HepG2 (cell line): ENCODE data around the gene TUT7. TPM values are rescaled to one million over a fixed set of nuclear protein-coding genes. Genes with fewer than 3 reads are reported as not detected.

Source experiments
- ATAC-seq: fragments of 200-7000 bp; cut with Tn5 transposase; 3 replicates; pipeline ENCODE4 v1.9.1; 2020; ENCODE audit warnings: mild to moderate bottlenecking, moderate library complexity
- Bru-seq: library from RNA; stranded (reverse); fragments of 400-500 nt; gene quantifications from one replicate; lab custom pipeline; 2021; lab: Mats Ljungman, UMichigan
- BruChase-seq, 2 experiments: library from RNA; stranded (reverse); fragments of 400-500 nt; gene quantifications; one replicate each; lab custom pipeline; 2021; lab: Mats Ljungman, UMichigan
- BruUV-seq: library from RNA; stranded (reverse); fragments of 400-500 nt; replicated peaks from 2 replicates; lab custom pipeline; 2021; lab: Mats Ljungman, UMichigan
- CTCF ChIA-PET: fragments of 300-600 bp; formaldehyde crosslinking; extraction: SDS; loops from one replicate; lab custom pipeline; 2021; ENCODE audit warnings: low total read pairs, inconsistent platforms, low intra/inter-chr PET ratio; lab: Yijun Ruan, JAX
- POLR2A ChIA-PET: fragments of 350-600 bp; sonication (Branson Sonifier 250); formaldehyde crosslinking; loops from one replicate; lab custom pipeline; 2020; ENCODE audit warnings: antibody characterized with exemption, inconsistent platforms; lab: Yijun Ruan, JAX
- DNase-seq: peaks from one replicate; pipeline ENCODE4 v3.0.0-alpha.2; 2015; ENCODE audit warnings: low spot score
- FAIRE-seq: peaks from 3 replicates; lab custom pipeline; 2011; peaks lifted over from hg19 to GRCh38; lab: Jason Lieb, UNC
- H2AFZ ChIP-seq: one replicate; pipeline ENCODE4 v1.6.1; 2011; ENCODE audit warnings: low read length, inconsistent platforms
- H3K27ac ChIP-seq: fragments of 300-600 bp; 3 replicates; pipeline ENCODE4 v1.8.0; 2011; ENCODE audit warnings: mixed run types, mild to moderate bottlenecking, mixed read lengths, low read length, inconsistent platforms; ENCODE audit not compliant: insufficient read depth; ENCODE audit errors: extremely low read length
- H3K27me3 ChIP-seq, 2 experiments: fragments of 200-600 bp in 1 of 2; 2 replicates in 1 of 2; 3 replicates in 1 of 2; pipeline versions ENCODE4 v1.6.0 to v1.8.0; 2011; ENCODE audit warnings: low read length in 2 of 2, mild to moderate bottlenecking in 2 of 2, moderate library complexity in 2 of 2, inconsistent platforms in 1 of 2; ENCODE audit not compliant: insufficient read depth in 2 of 2, control insufficient read depth in 1 of 2
- H3K36me3 ChIP-seq, 2 experiments: fragments of 200-600 bp in 1 of 2; replicated peaks in 1 of 2; 2 replicates in 1 of 2; 3 replicates in 1 of 2; pipeline versions ENCODE4 v1.5.1 to v1.8.0; 2011; ENCODE audit warnings: low read length in 2 of 2, inconsistent platforms in 1 of 2; ENCODE audit not compliant: insufficient read depth in 2 of 2, control insufficient read depth in 1 of 2
- H3K4me1 ChIP-seq: 2 replicates; pipeline ENCODE4 v1.5.1; 2012; ENCODE audit warnings: low read length, inconsistent platforms; ENCODE audit not compliant: insufficient read depth
- H3K4me2 ChIP-seq: 2 replicates; pipeline ENCODE4 v1.6.0; 2011; ENCODE audit warnings: low read depth, low read length, inconsistent platforms
- H3K4me3 ChIP-seq, 3 experiments: fragments of 200-600 bp in 1 of 3; sonication (generic), shearing (Covaris generic) in 1 of 3; replicated peaks in 1 of 3; 2 replicates each; pipeline ENCODE4 v1.5.1; 2011 to 2016; ENCODE audit warnings: low read length in 3 of 3, inconsistent platforms in 2 of 3, low read depth in 2 of 3, mild to moderate bottlenecking in 2 of 3, control low read depth in 1 of 3, mixed read lengths in 1 of 3; ENCODE audit not compliant: insufficient read depth in 1 of 3
- H3K79me2 ChIP-seq: one replicate; pipeline ENCODE4 v1.6.1; 2011; ENCODE audit warnings: low read length, inconsistent platforms; ENCODE audit not compliant: insufficient read depth
- H3K9ac ChIP-seq: 2 replicates; pipeline ENCODE4 v1.6.0; 2011; ENCODE audit warnings: mild to moderate bottlenecking, low read depth, low read length, inconsistent platforms; ENCODE audit not compliant: insufficient read depth
- H3K9me3 ChIP-seq: 2 replicates; pipeline ENCODE4 v1.5.1; 2012; ENCODE audit warnings: mild to moderate bottlenecking, low read length
- H4K20me1 ChIP-seq: 2 replicates; pipeline ENCODE4 v1.6.0; 2011; ENCODE audit warnings: inconsistent platforms, mild to moderate bottlenecking, low read length, moderate library complexity; ENCODE audit not compliant: insufficient read depth
- DZIP1 ChIP-seq: sonication (generic); formaldehyde crosslinking; IDR thresholded peaks from 2 replicates; pipeline ENCODE4 v1.5.0; 2020; ENCODE audit warnings: mild to moderate bottlenecking, missing genetic modification reagents
- NFYC ChIP-seq: IDR thresholded peaks from 2 replicates; pipeline ENCODE4 v1.6.1; 2016; ENCODE audit warnings: missing genetic modification reagents, missing compliant biosample characterization
- ZBTB43 ChIP-seq: sonication (generic); formaldehyde crosslinking; conservative IDR thresholded peaks from 2 replicates; pipeline ENCODE4 v1.4.0; 2020; ENCODE audit warnings: missing genetic modification reagents
- ZHX2 ChIP-seq, 2 experiments: sonication (generic) in 1 of 2; formaldehyde crosslinking in 1 of 2; IDR thresholded peaks; 2 replicates each; pipeline versions ENCODE4 v1.6.1 to v1.9.0; 2014 to 2022; ENCODE audit warnings: antibody characterized with exemption in 1 of 2, borderline replicate concordance in 1 of 2, inconsistent platforms in 1 of 2, low read depth in 1 of 2, missing genetic modification reagents in 1 of 2
- ZNF792 ChIP-seq: IDR thresholded peaks from 2 replicates; pipeline ENCODE4 v1.6.1; 2016
- WGBS: methylation state at CpG from one replicate; pipeline ENCODE4 v1.1.6; 2017; ENCODE audit warnings: low lambda C conversion rate; 5-methylcytosine and 5-hydroxymethylcytosine counted together
- in situ Hi-C: cut with HindIII; loops from 2 replicates; pipeline ENCODE4 v1.10.0; 2017; ENCODE audit warnings: low pct_unique_long_range_greater_than_20kb; ENCODE audit not compliant: extremely low pct_ligation_motif_present
- intact Hi-C: fragments of 100-400 bp; cut with micrococcal nuclease; formaldehyde crosslinking; loops from one replicate; pipeline ENCODE4 v1.10.0; 2022; ENCODE audit not compliant: unreplicated experiment
- long read RNA-seq, 2 experiments: library from RNA in 1 of 2; library from polyadenylated mRNA in 1 of 2; stranded (forward) in 1 of 2; unstranded in 1 of 2; transcript quantifications; one replicate each; pipeline ENCODE4 v2.0.0, GENCODE V29; 2019 to 2022
- polyA minus RNA-seq, 3 experiments: library from RNA; depleted of rRNA, polyadenylated mRNA; stranded (reverse); fragments of >200 nt; gene quantifications; 2 replicates each; pipeline ENCODE4 v1.2.3, GENCODE V29; 2011; ENCODE audit warnings: low replicate concordance in 1 of 3
- polyA plus RNA-seq, 8 experiments: library from polyadenylated mRNA; depleted of rRNA in 3 of 8; stranded (reverse) in 7 of 8; unstranded in 1 of 8; fragments of >200 nt; fragmentation: Illumina TruSeq in 4 of 8; extraction: Trizol in 4 of 8; gene quantifications; 2 replicates each; pipeline versions ENCODE4 v1.2.1 to v1.2.3, GENCODE V29; 2011 to 2016; ENCODE audit warnings: low read depth in 4 of 8, missing spikeins in 1 of 8, mixed read lengths in 1 of 8; ENCODE audit not compliant: insufficient read depth in 1 of 8
- total RNA-seq, 5 experiments: library from RNA; depleted of rRNA; stranded (reverse); fragments of >200 nt; fragmentation: Illumina TruSeq; extraction: Trizol; gene quantifications; 2 replicates each; pipeline ENCODE4 v1.2.3, GENCODE V29; 2016; ENCODE audit warnings: low read depth in 1 of 5

Gene TUT7
- total RNA-seq (2016; rRNA removed; fragmentation: Illumina TruSeq; extraction: Trizol) (19.4 and 21.3 TPM in 2 replicates), polyA plus RNA-seq (2011; rRNA removed) (10.4 and 12.0 TPM in 2 replicates), polyA minus RNA-seq (2011; rRNA and poly(A)+ RNA removed; ENCODE audit: low replicate concordance) (6.9 and 11.9 TPM in 2 replicates), Bru-seq, nascent RNA (percentile 88 among the genes with signal in this experiment), BruChase-seq, experiment 1, labeled RNA remaining after a 6-hour chase (percentile 86 among the genes with signal in this experiment), BruChase-seq, experiment 2, labeled RNA remaining after a 2-hour chase (percentile 87 among the genes with signal in this experiment)
- 8.5 and 9.6 TPM in 2 replicates for total RNA-seq (2016; cell fraction: cytosol; rRNA removed; fragmentation: Illumina TruSeq; extraction: Trizol; ENCODE audit: low read depth)
- 18.9 and 21.1 TPM in 2 replicates for total RNA-seq (2016; cell fraction: insoluble cytoplasmic fraction; rRNA removed; fragmentation: Illumina TruSeq; extraction: Trizol)
- total RNA-seq (2016; cell fraction: membrane; rRNA removed; fragmentation: Illumina TruSeq; extraction: Trizol), result 5.5 and 6.8 TPM in 2 replicates
- total RNA-seq (2016; cell fraction: nucleus; rRNA removed; fragmentation: Illumina TruSeq; extraction: Trizol), result 33.9 and 41.9 TPM in 2 replicates
- 5.1 and 6.7 TPM in 2 replicates for polyA plus RNA-seq (2011; cell fraction: cytosol; rRNA removed)
- 12.3 and 18.3 TPM in 2 replicates for polyA plus RNA-seq (2011; cell fraction: nucleus; rRNA removed)
- 11.4 and 12.9 TPM in 2 replicates for polyA plus RNA-seq (2012)
- polyA plus RNA-seq (2016; cell fraction: cytosol; fragmentation: Illumina TruSeq; extraction: Trizol; ENCODE audit: low read depth), result 1.2 TPM in 2 replicates
- 12.1 and 13.2 TPM in 2 replicates for polyA plus RNA-seq (2016; cell fraction: insoluble cytoplasmic fraction; fragmentation: Illumina TruSeq; extraction: Trizol; ENCODE audit: low read depth)
- polyA plus RNA-seq (2016; cell fraction: membrane; fragmentation: Illumina TruSeq; extraction: Trizol; ENCODE audit: low read depth), result 2.0 and 3.0 TPM in 2 replicates
- 21.4 and 24.7 TPM in 2 replicates for polyA plus RNA-seq (2016; cell fraction: nucleus; fragmentation: Illumina TruSeq; extraction: Trizol; ENCODE audit: insufficient read depth, low read depth)
- 9.5 and 12.2 TPM in 2 replicates for polyA minus RNA-seq (2011; cell fraction: cytosol; rRNA and poly(A)+ RNA removed)
- polyA minus RNA-seq (2011; cell fraction: nucleus; rRNA and poly(A)+ RNA removed), result 130 and 161 TPM in 2 replicates
- long read RNA-seq, experiment 1, partial matches to known transcripts, result 4 of 7 reads
- long read RNA-seq, experiment 1, other reads (novel, unspliced or antisense), result 3 of 7 reads
- long read RNA-seq, experiment 2, partial matches to known transcripts, result 1 of 11 reads
- long read RNA-seq, experiment 2, other reads (novel, unspliced or antisense), result 10 of 11 reads

- DNase-seq, result peak; percentile 90
- WGBS, result 0% methylated on average over 1 of the region's 79 CpGs
- Histone ChIP-seq H3K4me2 (peak within 1 kb of the TSS; percentile 89), H3K4me3 (peak within 1 kb of the TSS; percentile 94 to 100 (median 96)), H3K79me2 (peaks cover 45% of the 10 kb centered on the region), H2AFZ (peak within 1 kb of the TSS; percentile 83), H3K9me3 (no peaks in the 10 kb centered on the region), H4K20me1 (no peaks in the 10 kb centered on the region; the same call in 1 of the 2 replicates), H3K27me3 (no peaks in the 10 kb centered on the region; a peak in 1 of 5 replicates), H3K4me1 (peaks cover 47% of the 10 kb centered on the region), H3K9ac (peak within 1 kb of the TSS; percentile 92), H3K27ac (peak within 1 kb of the TSS; percentile 85), H3K36me3 (no peaks in the 10 kb centered on the region)
- no TSS peak for BruUV-seq
- intact Hi-C loops (loop anchor here (2.0 to 5.0 kb wide), 3 partner anchors 17 to 67 kb away; no protein-coding TSS in a partner anchor), in situ Hi-C loops (no loop called here)
- FAIRE-seq, result peak; percentile 36
- ATAC-seq, result peak; percentile 95
- CTCF ChIA-PET, result no interaction called here
- POLR2A ChIA-PET, result interaction anchor here (1.1 to 1.4 kb wide), 2 partner anchors 36 to 51 kb away, joined by 3 to 6 read pairs; no protein-coding TSS in a partner anchor
- no peak; the same call in 1 of the 2 replicates for TF ChIP-seq ZBTB43 (CRISPR knock-in tag)
- TF ChIP-seq ZHX2 (IDR thresholded peaks at IDR 0.05; ENCODE audit: low read depth), result 0 out of 2 replicates have a peak, but pooled peaks have one; percentile 38
- no peak for TF ChIP-seq ZHX2 (CRISPR knock-in tag; IDR thresholded peaks at IDR 0.05; ENCODE audit: borderline replicate concordance)
- TF ChIP-seq NFYC (CRISPR knock-in tag), result peak; percentile 72
- no peak for TF ChIP-seq DZIP1 (CRISPR knock-in tag)
- peak; percentile 57 for TF ChIP-seq ZNF792
Observed at GRCh38 chr9:86354011-86354817, at the start of gene TUT7. Gene TUT7, minus strand, starts transcription at chr9:86354410. Its CDS starts 1,211 bp downstream, at chr9:86353199.
